Panc1 (cell line): Measurements from ENCODE around the gene CD300A. TPM values are rescaled to one million over a fixed set of nuclear protein-coding genes. Genes with fewer than 3 reads are reported as not detected.
"Not testable (repeated sequence)": the region's sequence is repeated elsewhere in the genome, so short reads cannot be mapped to it uniquely, and the experiment has no call there.

ENCODE experiments used
- ATAC-seq: fragments of 200-7000 bp; cut with Tn5 transposase; 2 replicates; pipeline ENCODE4 v1.9.1; 2020; ENCODE audit warnings: mild to moderate bottlenecking, moderate library complexity
- BruUV-seq: library from RNA; stranded (reverse); fragments of 400-500 nt; replicated peaks from 2 replicates; lab custom pipeline; 2021; lab: Mats Ljungman, UMichigan
- CTCF ChIA-PET: fragments of 300-600 bp; sonication (Branson Sonifier 250); formaldehyde crosslinking; loops from one replicate; lab custom pipeline; 2022; ENCODE audit warnings: antibody characterized with exemption; lab: Charles Lee
- POLR2A ChIA-PET: fragments of 300-600 bp; sonication (Branson Sonifier 250); formaldehyde crosslinking; loops from one replicate; lab custom pipeline; 2022; ENCODE audit warnings: antibody characterized with exemption; lab: Charles Lee
- DNase-seq: peaks from one replicate; pipeline ENCODE4 v3.0.0-alpha.2; 2010; ENCODE audit warnings: low read depth, low spot score
- H3K27ac ChIP-seq: 2 replicates; pipeline ENCODE4 v1.5.1; 2011; ENCODE audit warnings: mild to moderate bottlenecking, low read length, inconsistent platforms
- H3K27me3 ChIP-seq: fragments of 200-500 bp; sonication (Bioruptor generic); 2 replicates; pipeline ENCODE4 v1.6.0; 2014; ENCODE audit warnings: low read length, inconsistent platforms; ENCODE audit not compliant: control insufficient read depth, insufficient read depth
- H3K36me3 ChIP-seq: fragments of 200-500 bp; sonication (Bioruptor generic); 2 replicates; pipeline ENCODE4 v1.5.1; 2014; ENCODE audit warnings: inconsistent platforms, mild to moderate bottlenecking, low read length, moderate library complexity; ENCODE audit not compliant: control insufficient read depth, insufficient read depth
- H3K4me1 ChIP-seq: 2 replicates; pipeline ENCODE4 v1.5.1; 2011; ENCODE audit warnings: inconsistent platforms, mild to moderate bottlenecking, low read length, moderate library complexity; ENCODE audit not compliant: control insufficient read depth, insufficient read depth
- H3K4me3 ChIP-seq, 2 experiments: 2 replicates each; pipeline ENCODE4 v1.5.1; 2011 to 2012; ENCODE audit warnings: low read depth in 2 of 2, low read length in 2 of 2, mild to moderate bottlenecking in 2 of 2, inconsistent platforms in 1 of 2, moderate library complexity in 1 of 2
- H3K9me3 ChIP-seq: fragments of 200-500 bp; sonication (Bioruptor generic); 2 replicates; pipeline ENCODE4 v1.5.1; 2014; ENCODE audit warnings: low read depth, mild to moderate bottlenecking, inconsistent platforms, low read length, moderate library complexity; ENCODE audit not compliant: control insufficient read depth, insufficient read depth
- CTCF ChIP-seq: fragments of 450-650 bp; IDR thresholded peaks from 2 replicates; pipeline ENCODE4 v1.5.1; 2017; ENCODE audit warnings: mild to moderate bottlenecking
- POLR2AphosphoS5 ChIP-seq: IDR thresholded peaks from 2 replicates; pipeline ENCODE4 v1.6.1; 2012; ENCODE audit warnings: mild to moderate bottlenecking, low read depth, low read length, moderate library complexity
- REST ChIP-seq, 2 experiments: IDR thresholded peaks; 2 replicates each; pipeline ENCODE4 v1.6.1; 2011 to 2012; ENCODE audit warnings: low read depth in 2 of 2, control low read depth in 1 of 2, low read length in 1 of 2, mild to moderate bottlenecking in 1 of 2, moderate library complexity in 1 of 2; ENCODE audit not compliant: insufficient read depth in 1 of 2
- SIN3A ChIP-seq: IDR thresholded peaks from 2 replicates; pipeline ENCODE4 v1.6.1; 2012; ENCODE audit warnings: low read depth, mild to moderate bottlenecking, low read length, moderate library complexity, borderline replicate concordance; ENCODE audit not compliant: insufficient read depth
- TCF7L2 ChIP-seq: IDR thresholded peaks from 2 replicates; pipeline ENCODE4 v1.6.1; 2011; ENCODE audit warnings: mild to moderate bottlenecking, low read depth, low read length, inconsistent platforms
- in situ Hi-C: cut with HindIII; loops from 2 replicates; pipeline ENCODE4 v1.10.0; 2016; ENCODE audit warnings: low sequenced_read_pairs, low pct_unique_long_range_greater_than_20kb
- intact Hi-C: fragments of 100-400 bp; cut with micrococcal nuclease; formaldehyde crosslinking; loops from one replicate; pipeline ENCODE4 v1.10.0; 2022; ENCODE audit not compliant: unreplicated experiment
- total RNA-seq: library from RNA; stranded (reverse); gene quantifications from one replicate; pipeline ENCODE4 v1.2.1, GENCODE V29; 2021; ENCODE audit not compliant: unreplicated experiment

Gene CD300A
- total RNA-seq, 1 experiment from 2014 or later, result 0.21 TPM

- in situ Hi-C loops (no loop called here), intact Hi-C loops (no loop called here)
- Histone ChIP-seq H3K9me3 (peaks cover 6% of the 10 kb centered on the region; the same call in 1 of the 2 replicates), H3K4me1 (no peaks in the 10 kb centered on the region), H3K27me3 (no peaks in the 10 kb centered on the region; the same call in 1 of the 2 replicates), H3K36me3 (no peaks in the 10 kb centered on the region), H3K4me3 (no peak overlapping the region), H3K27ac (no peak overlapping the region)
- no peak for ATAC-seq
- CTCF ChIA-PET, result no interaction called here
- POLR2A ChIA-PET, result no interaction called here
- BruUV-seq, result no TSS peak
- no peak for DNase-seq
- TF ChIP-seq POLR2AphosphoS5 (no peak), SIN3A (no peak), CTCF (no peak), REST (IDR thresholded peaks at IDR 0.05; ENCODE audit: insufficient read depth in 1 of 2, low read depth in 2 of 2, low read length in 1 of 2) (no peak), TCF7L2 (no peak)
Observed at GRCh38 chr17:74516561-74517328, 50.3 kb downstream of the CD300A start.

- H3K36me3 ChIP-seq, DNase-seq, H3K27me3 ChIP-seq, in situ Hi-C loops, H3K4me1 ChIP-seq, H3K4me3 ChIP-seq, H3K9me3 ChIP-seq, BruUV-seq, POLR2A ChIA-PET, H3K27ac ChIP-seq, ATAC-seq, intact Hi-C loops: not testable (repeated sequence)
- CTCF ChIA-PET, result interaction anchor here (0.6 kb wide), 1 partner anchor 89 kb away, joined by 3 read pairs; no protein-coding TSS in a partner anchor
Observed at GRCh38 chr17:74518413-74518981, 52.1 kb downstream of the CD300A start.

- ChIA-PET POLR2A (no interaction called here), CTCF (no interaction called here)
Observed at GRCh38 chr17:74520016-74520434, 53.6 kb downstream of the CD300A start.

More at GRCh38 chr17:74520016-74520434, 53.6 kb downstream of the CD300A start:
- intact Hi-C loops (no loop called here), in situ Hi-C loops (no loop called here)
- H3K4me1 ChIP-seq, result no peaks in the 10 kb centered on the region
- DNase-seq (no peak), ATAC-seq (no peak)
- TF ChIP-seq TCF7L2 (no peak), REST (IDR thresholded peaks at IDR 0.05; ENCODE audit: insufficient read depth in 1 of 2, low read depth in 2 of 2, low read length in 1 of 2) (no peak), CTCF (no peak), SIN3A (no peak), POLR2AphosphoS5 (no peak)
- H3K27me3 ChIP-seq, result peaks cover 2% of the 10 kb centered on the region; the same call in 1 of the 2 replicates
- no TSS peak for BruUV-seq
- H3K4me3 ChIP-seq, result no peak overlapping the region
- no peak overlapping the region for H3K27ac ChIP-seq
- H3K36me3 ChIP-seq, result no peaks in the 10 kb centered on the region
- no peaks in the 10 kb centered on the region for H3K9me3 ChIP-seq
